Natural killer cell (primary cell): ENCODE results near the gene COQ6. TPM values are rescaled to one million over a fixed set of nuclear protein-coding genes. Genes with fewer than 3 reads are reported as not detected.
"Not testable (repeated sequence)": the region's sequence is repeated elsewhere in the genome, so short reads cannot be mapped to it uniquely, and the experiment has no call there.

ENCODE experiments used
- ATAC-seq, 3 donors: fragments of 150-1000 bp in 2 of 3; fragments of 200-7000 bp in 1 of 3; cut with Tn5 transposase; 1 replicate in 1 of 3; 2 replicates in 2 of 3; pipeline ENCODE4 v1.10.0; 2021; ENCODE audit warnings: mild to moderate bottlenecking in 2 of 3, moderate library complexity in 2 of 3
- DNase-seq, 2 donors: peaks; one replicate each; pipeline versions ENCODE4 v3.0.0 to v3.0.0-alpha.2; 2013 to 2021; ENCODE audit warnings: mixed read lengths in 1 of 2
- H3K27ac ChIP-seq: one replicate; pipeline ENCODE4 v1.5.1; 2013; ENCODE audit warnings: mild to moderate bottlenecking, low read length
- H3K27me3 ChIP-seq: one replicate; pipeline ENCODE4 v1.6.1; 2013; ENCODE audit warnings: low read length; ENCODE audit not compliant: control insufficient read depth, insufficient read depth
- H3K36me3 ChIP-seq: one replicate; pipeline ENCODE4 v1.6.1; 2013; ENCODE audit warnings: low read length; ENCODE audit not compliant: control insufficient read depth, insufficient read depth
- H3K4me1 ChIP-seq: one replicate; pipeline ENCODE4 v1.6.1; 2013; ENCODE audit warnings: low read length; ENCODE audit not compliant: control insufficient read depth, insufficient read depth
- H3K4me3 ChIP-seq: one replicate; pipeline ENCODE4 v1.5.1; 2013; ENCODE audit warnings: low read length
- H3K9me3 ChIP-seq: one replicate; pipeline ENCODE4 v1.6.1; 2013; ENCODE audit warnings: low read length; ENCODE audit not compliant: control insufficient read depth, insufficient read depth
- H3K27ac Mint-ChIP-seq, 2 donors: one replicate each; pipeline ENCODE4 v1.8.0; 2022; ENCODE audit warnings: mild to moderate bottlenecking in 2 of 2, mixed read lengths in 2 of 2, moderate library complexity in 1 of 2
- H3K27me3 Mint-ChIP-seq, 2 donors: one replicate each; pipeline ENCODE4 v1.8.0; 2022; ENCODE audit warnings: low read depth in 2 of 2, mixed read lengths in 2 of 2
- H3K36me3 Mint-ChIP-seq: one replicate; pipeline ENCODE4 v1.8.0; 2022; ENCODE audit warnings: mixed read lengths
- H3K4me1 Mint-ChIP-seq, 2 donors: one replicate each; pipeline ENCODE4 v1.8.0; 2022; ENCODE audit warnings: mixed read lengths in 2 of 2
- H3K4me3 Mint-ChIP-seq: one replicate; pipeline ENCODE4 v1.8.0; 2022; ENCODE audit warnings: mild to moderate bottlenecking, moderate library complexity, mixed read lengths
- H3K9me3 Mint-ChIP-seq, 2 donors: one replicate each; pipeline ENCODE4 v1.8.0; 2022; ENCODE audit warnings: mixed read lengths in 2 of 2
- CTCF ChIP-seq: fragments of 200-600 bp; IDR thresholded peaks from one replicate; pipeline ENCODE4 v1.8.0; 2022; ENCODE audit warnings: antibody characterized with exemption
- WGBS: methylation state at CpG from one replicate; pipeline ENCODE4 v1.1.7; 2013; ENCODE audit warnings: missing lambda C conversion rate; ENCODE audit not compliant: insufficient coverage; 5-methylcytosine and 5-hydroxymethylcytosine counted together
- intact Hi-C: fragments of 100-400 bp; cut with micrococcal nuclease; formaldehyde crosslinking; loops from one replicate; pipeline ENCODE4 v1.14.2; 2022
- total RNA-seq, 4 donors: library from RNA; stranded (reverse); fragments of 120-200 nt in 1 of 4; gene quantifications; one replicate each; pipeline versions ENCODE4 v1.2.3 to v1.2.4, GENCODE V29; 2013 to 2022

The COQ6 gene
- total RNA-seq, 3 donors from 2014 or later (not counting 1 experiment from before 2014, with no cell fraction given): 20.8 to 24.0 (median 21.7) TPM

GRCh38 chr14:73997108-73997943 is 47.2 kb downstream of the COQ6 start:
- Mint-ChIP-seq H3K4me3 (no peak overlapping the region), H3K27ac (no peak overlapping the region), H3K9me3 (no peaks in the 10 kb centered on the region), H3K36me3 (no peaks in the 10 kb centered on the region), H3K4me1 (no peaks in the 10 kb centered on the region), H3K27me3 (no peaks in the 10 kb centered on the region)
- intact Hi-C loops: no loop called here
- no peak for TF ChIP-seq CTCF
- no peak overlapping the region for H3K4me3 ChIP-seq
- ATAC-seq (no peak), DNase-seq (no peak)
- no peaks in the 10 kb centered on the region for H3K4me1 ChIP-seq
- H3K9me3 ChIP-seq: no peaks in the 10 kb centered on the region
- no peaks in the 10 kb centered on the region for H3K27me3 ChIP-seq
- 80% methylated on average over 1 of the region's 1 CpG for WGBS
- no peak overlapping the region for H3K27ac ChIP-seq
- peaks cover 3% of the 10 kb centered on the region for H3K36me3 ChIP-seq

- ATAC-seq (no peak), DNase-seq (no peak)
- Histone ChIP-seq H3K4me1 (no peaks in the 10 kb centered on the region), H3K36me3 (peaks cover 3% of the 10 kb centered on the region), H3K9me3 (no peaks in the 10 kb centered on the region), H3K27ac (no peak overlapping the region), H3K4me3 (no peak overlapping the region), H3K27me3 (no peaks in the 10 kb centered on the region)
- H3K27ac Mint-ChIP-seq: no peak overlapping the region
- no peaks in the 10 kb centered on the region for H3K36me3 Mint-ChIP-seq
- H3K4me3 Mint-ChIP-seq: no peak overlapping the region
- 95% methylated on average over 7 of the region's 7 CpGs for WGBS
- H3K27me3 Mint-ChIP-seq: no peaks in the 10 kb centered on the region
- intact Hi-C loops: no loop called here
- TF ChIP-seq CTCF: no peak
- no peaks in the 10 kb centered on the region for H3K4me1 Mint-ChIP-seq
- no peaks in the 10 kb centered on the region for H3K9me3 Mint-ChIP-seq
These were observed 47.9 kb downstream of the COQ6 start for GRCh38 chr14:73997944-73998447.

- Histone ChIP-seq H3K27me3 (no peaks in the 10 kb centered on the region), H3K4me3 (no peak overlapping the region), H3K27ac (no peak overlapping the region), H3K9me3 (no peaks in the 10 kb centered on the region), H3K4me1 (no peaks in the 10 kb centered on the region), H3K36me3 (peaks cover 6% of the 10 kb centered on the region)
- DNase-seq: no peak
- no peak overlapping the region for H3K4me3 Mint-ChIP-seq
- intact Hi-C loops: no loop called here
- H3K9me3 Mint-ChIP-seq: no peaks in the 10 kb centered on the region
- no peaks in the 10 kb centered on the region for H3K27me3 Mint-ChIP-seq
- TF ChIP-seq CTCF: no peak
- no peak overlapping the region for H3K27ac Mint-ChIP-seq
- H3K36me3 Mint-ChIP-seq: no peaks in the 10 kb centered on the region
- ATAC-seq: no peak
- 92% methylated on average over 2 of the region's 2 CpGs for WGBS
- no peaks in the 10 kb centered on the region for H3K4me1 Mint-ChIP-seq
These were observed 48.6 kb downstream of the COQ6 start for GRCh38 chr14:73998726-73999125.

GRCh38 chr14:74005664-74006063 is 55.6 kb downstream of the COQ6 start:
- H3K36me3 Mint-ChIP-seq, H3K4me1 ChIP-seq, H3K27me3 ChIP-seq, H3K4me1 Mint-ChIP-seq, ATAC-seq, H3K27me3 Mint-ChIP-seq, H3K9me3 ChIP-seq, H3K9me3 Mint-ChIP-seq, H3K4me3 Mint-ChIP-seq, H3K27ac Mint-ChIP-seq, DNase-seq, H3K27ac ChIP-seq, H3K4me3 ChIP-seq, intact Hi-C loops: not testable (repeated sequence)
- peaks cover 15% of the 10 kb centered on the region for H3K36me3 ChIP-seq
- WGBS: 91% methylated on average over 3 of the region's 3 CpGs
